ENCODE data around the gene ZNF701. TPM values are rescaled to one million over a fixed set of nuclear protein-coding genes. Genes with fewer than 3 reads are reported as not detected.
"Not testable (repeated sequence)": the region's sequence is repeated elsewhere in the genome, so short reads cannot be mapped to it uniquely, and the experiment has no call there.

Gene ZNF701
- total RNA-seq, 2 donors from 2014 or later: 15.1 to 41.6 TPM

- peak; percentile 98 for ATAC-seq (replicated peaks)
- peak overlapping the region; percentile 52 for H3K4me3 Mint-ChIP-seq
Observed at GRCh38 chr19:52542984-52543664, 27.0 kb upstream of the ZNF701 start.

GRCh38 chr19:52554216-52554971 is 15.7 kb upstream of the ZNF701 start:
- H3K4me3 Mint-ChIP-seq: no peak overlapping the region
- H3K27me3 Mint-ChIP-seq: no peaks in the 10 kb centered on the region
- no peaks in the 10 kb centered on the region for H3K4me1 Mint-ChIP-seq
- no peak overlapping the region for H3K27ac Mint-ChIP-seq
- ATAC-seq (replicated peaks): no peak
- H3K9me3 Mint-ChIP-seq: peaks cover 30% of the 10 kb centered on the region
- H3K36me3 Mint-ChIP-seq (ENCODE audit: low read depth): peaks cover 93% of the 10 kb centered on the region

More at GRCh38 chr19:52542984-52543664, 27.0 kb upstream of the ZNF701 start:
- Mint-ChIP-seq H3K4me1 (peaks cover 20% of the 10 kb centered on the region), H3K9me3 (no peaks in the 10 kb centered on the region), H3K27me3 (no peaks in the 10 kb centered on the region), H3K36me3 (ENCODE audit: low read depth) (peaks cover 90% of the 10 kb centered on the region), H3K27ac (peak overlapping the region; percentile 74)

DNA sequence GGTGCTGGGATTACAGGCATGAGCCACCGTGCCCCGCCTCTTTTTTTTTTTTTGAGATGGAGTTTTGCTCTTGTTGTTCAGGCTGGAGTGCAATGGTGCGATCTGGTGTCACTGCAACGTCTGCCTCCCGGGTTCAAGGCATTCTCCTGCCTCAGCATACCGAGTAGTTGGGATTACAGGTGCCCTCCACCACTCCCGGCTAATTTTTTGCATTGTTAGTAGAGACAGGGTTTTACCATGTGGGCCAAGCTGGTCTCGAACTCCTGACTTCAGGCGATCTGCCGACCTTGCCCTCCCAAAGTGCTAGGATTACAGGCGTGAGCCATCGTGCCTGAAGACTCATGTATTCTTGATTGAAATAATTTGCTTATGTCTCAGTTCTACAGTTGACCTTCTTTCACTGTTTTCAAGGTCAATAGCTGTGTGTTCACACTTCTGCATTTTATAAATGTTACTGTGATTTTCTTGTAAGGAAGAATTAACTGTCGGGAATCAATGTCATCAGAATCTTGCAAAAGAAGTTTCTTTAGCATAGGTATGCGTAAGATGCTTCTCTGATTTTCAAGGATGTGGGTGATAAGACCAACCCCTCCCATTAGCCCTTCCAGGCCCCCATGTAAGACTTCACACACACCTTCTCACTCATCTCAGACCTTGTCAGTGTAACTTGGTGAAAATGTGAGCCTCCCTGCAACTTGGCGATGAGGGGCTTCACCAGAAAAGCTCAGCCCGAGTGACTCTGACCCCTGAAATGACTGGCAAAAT is 12.7 kb upstream of the ZNF701 start:
- no peak overlapping the region for H3K27ac Mint-ChIP-seq
- H3K9me3 Mint-ChIP-seq: peaks cover 27% of the 10 kb centered on the region
- no peaks in the 10 kb centered on the region for H3K4me1 Mint-ChIP-seq
- no peak for ATAC-seq (replicated peaks)
- peaks cover 90% of the 10 kb centered on the region for H3K36me3 Mint-ChIP-seq (ENCODE audit: low read depth)
- H3K27me3 Mint-ChIP-seq: no peaks in the 10 kb centered on the region
- no peak overlapping the region for H3K4me3 Mint-ChIP-seq

- not testable (repeated sequence) for H3K27ac Mint-ChIP-seq; H3K4me3 Mint-ChIP-seq; H3K27me3 Mint-ChIP-seq; ATAC-seq (replicated peaks); H3K4me1 Mint-ChIP-seq
- H3K9me3 Mint-ChIP-seq: peaks cover 29% of the 10 kb centered on the region
- H3K36me3 Mint-ChIP-seq (ENCODE audit: low read depth): peaks cover 89% of the 10 kb centered on the region
Observed at GRCh38 chr19:52558732-52559445, 11.2 kb upstream of the ZNF701 start.

DNA sequence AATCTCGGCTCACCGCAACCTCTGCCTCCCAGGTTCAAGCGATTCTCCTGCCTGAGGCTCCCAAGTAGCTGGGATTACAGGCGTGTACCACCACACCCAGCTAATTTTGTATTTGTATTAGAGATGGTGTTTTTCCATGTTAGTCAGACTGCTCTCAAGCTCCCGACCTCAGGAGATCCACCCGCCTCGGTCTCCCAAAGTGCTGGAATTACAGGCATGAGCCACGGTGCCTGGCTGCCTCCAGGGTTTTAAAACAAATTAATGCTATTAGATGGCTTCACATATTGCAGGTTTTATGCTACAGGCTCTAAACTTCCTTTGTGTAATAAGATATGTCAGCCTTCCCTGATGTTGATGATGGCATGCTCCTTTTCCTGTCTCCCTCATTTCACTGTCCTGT is 8.5 kb upstream of the ZNF701 start:
- not testable (repeated sequence) for ATAC-seq (replicated peaks); H3K4me1 Mint-ChIP-seq; H3K27ac Mint-ChIP-seq; H3K27me3 Mint-ChIP-seq; H3K4me3 Mint-ChIP-seq
- Mint-ChIP-seq H3K36me3 (ENCODE audit: low read depth) (peaks cover 79% of the 10 kb centered on the region), H3K9me3 (peaks cover 20% of the 10 kb centered on the region)

- Mint-ChIP-seq H3K27ac (no peak overlapping the region), H3K36me3 (ENCODE audit: low read depth) (peaks cover 47% of the 10 kb centered on the region), H3K4me3 (no peak overlapping the region), H3K9me3 (peaks cover 15% of the 10 kb centered on the region), H3K27me3 (no peaks in the 10 kb centered on the region), H3K4me1 (peaks cover 6% of the 10 kb centered on the region)
- ATAC-seq (replicated peaks): no peak
Observed at GRCh38 chr19:52566121-52566520, 4.0 kb upstream of the ZNF701 start.

DNA sequence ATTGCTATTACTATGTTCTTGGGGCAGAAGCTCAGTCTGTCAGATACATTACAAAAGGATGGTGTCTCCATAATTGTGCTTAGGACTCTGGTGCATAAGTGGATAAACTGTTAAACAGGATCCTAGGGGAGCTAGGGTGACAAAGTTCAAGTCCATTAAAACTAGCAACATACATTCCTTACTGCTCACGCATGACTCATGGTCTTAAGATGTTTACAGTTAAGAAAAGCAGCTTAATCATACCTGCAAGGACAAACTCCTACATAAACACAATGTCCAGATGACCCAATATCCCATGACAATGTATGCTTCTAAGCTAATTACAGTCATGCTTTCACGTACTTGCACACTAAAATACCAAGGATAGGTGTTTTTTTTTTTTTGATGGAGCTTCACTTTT is 3.5 kb upstream of the ZNF701 start:
- Mint-ChIP-seq H3K4me3 (no peak overlapping the region), H3K4me1 (peaks cover 11% of the 10 kb centered on the region)

DNA sequence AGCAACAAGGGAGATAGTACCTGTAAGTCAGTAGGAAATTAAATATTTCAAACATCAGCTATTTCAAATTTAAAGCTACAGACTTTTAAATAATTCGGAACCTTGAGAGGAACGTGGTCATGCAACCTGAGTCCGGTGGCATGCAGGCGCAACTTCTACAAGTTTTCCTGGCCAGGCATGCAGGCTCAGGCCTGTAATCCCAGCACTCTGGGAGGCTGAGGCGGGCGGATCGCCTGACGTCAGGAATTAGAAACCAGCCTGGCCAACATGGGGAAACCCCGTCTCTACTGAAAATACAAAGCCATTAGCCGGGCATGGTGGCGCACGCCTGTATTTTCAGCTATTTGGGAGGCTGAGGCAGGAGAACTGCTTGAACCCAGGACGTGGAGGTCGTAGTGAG is 2.2 kb upstream of the ZNF701 start:
- Mint-ChIP-seq H3K4me3 (no peak overlapping the region), H3K9me3 (peaks cover 14% of the 10 kb centered on the region), H3K4me1 (peaks cover 17% of the 10 kb centered on the region), H3K36me3 (ENCODE audit: low read depth) (peaks cover 51% of the 10 kb centered on the region), H3K27me3 (no peaks in the 10 kb centered on the region), H3K27ac (no peak overlapping the region)
- no peak for ATAC-seq (replicated peaks)

More for the DNA sequence above, 3.5 kb upstream of the ZNF701 start:
- H3K9me3 Mint-ChIP-seq: peaks cover 15% of the 10 kb centered on the region
- H3K27me3 Mint-ChIP-seq: no peaks in the 10 kb centered on the region
- no peak overlapping the region for H3K27ac Mint-ChIP-seq
- peaks cover 47% of the 10 kb centered on the region for H3K36me3 Mint-ChIP-seq (ENCODE audit: low read depth)
- ATAC-seq (replicated peaks): no peak

- not testable (repeated sequence) for H3K27me3 Mint-ChIP-seq, H3K9me3 Mint-ChIP-seq, H3K27ac Mint-ChIP-seq
- peaks cover 19% of the 10 kb centered on the region for H3K4me1 Mint-ChIP-seq
- H3K4me3 Mint-ChIP-seq: peak overlapping the region; percentile 92
- peak; percentile 16 for ATAC-seq (replicated peaks)
- peaks cover 56% of the 10 kb centered on the region for H3K36me3 Mint-ChIP-seq (ENCODE audit: low read depth)
Observed at GRCh38 chr19:52569638-52569999, 468 bp upstream of the ZNF701 start.

DNA sequence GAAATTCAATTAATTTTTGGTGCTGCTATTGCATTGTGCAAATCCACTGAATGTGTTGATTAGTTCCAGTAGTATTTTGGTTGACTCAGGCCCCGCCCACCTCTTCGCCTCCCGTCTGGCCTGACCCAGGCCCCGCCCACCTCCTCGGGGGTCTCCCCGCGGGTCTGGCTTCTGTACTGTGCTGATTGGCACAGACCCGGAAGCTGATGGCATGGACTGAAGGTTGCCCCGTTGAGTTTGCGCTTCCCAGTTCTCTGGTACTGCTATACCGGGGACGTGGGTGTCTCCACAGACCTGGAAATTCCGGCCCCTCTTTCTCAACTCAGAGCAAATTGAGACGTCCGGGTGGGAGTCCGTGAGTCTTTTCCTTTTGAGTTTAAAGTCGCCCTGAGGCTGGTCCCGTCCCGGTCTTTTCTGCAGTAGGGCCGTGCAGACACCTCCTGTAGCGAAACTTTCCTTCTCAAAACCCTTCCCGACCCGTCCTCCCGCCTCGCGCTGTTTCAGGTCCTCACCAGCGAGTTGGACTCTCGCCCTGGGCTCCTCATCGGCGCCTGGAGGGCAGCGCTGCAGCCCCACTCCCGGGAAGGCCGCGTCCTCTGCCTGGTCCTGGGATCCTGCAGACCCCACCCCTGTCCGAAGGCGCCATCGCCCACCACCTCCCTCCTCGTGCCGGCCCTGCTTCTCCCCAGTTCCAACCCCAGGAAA is 14.8 kb downstream of the ZNF701 start:
- H3K27ac Mint-ChIP-seq: no peak overlapping the region
- H3K27me3 Mint-ChIP-seq: no peaks in the 10 kb centered on the region
- H3K4me3 Mint-ChIP-seq: no peak overlapping the region
- peaks cover 75% of the 10 kb centered on the region for H3K36me3 Mint-ChIP-seq (ENCODE audit: low read depth)
- ATAC-seq (replicated peaks): no peak
- peaks cover 15% of the 10 kb centered on the region for H3K9me3 Mint-ChIP-seq
- no peaks in the 10 kb centered on the region for H3K4me1 Mint-ChIP-seq

GRCh38 chr19:52585604-52586003 is 15.5 kb downstream of the ZNF701 start:
- Mint-ChIP-seq H3K36me3 (ENCODE audit: low read depth) (peaks cover 73% of the 10 kb centered on the region), H3K9me3 (peaks cover 15% of the 10 kb centered on the region), H3K27ac (no peak overlapping the region), H3K27me3 (no peaks in the 10 kb centered on the region), H3K4me3 (no peak overlapping the region), H3K4me1 (no peaks in the 10 kb centered on the region)
- ATAC-seq (replicated peaks): no peak

DNA sequence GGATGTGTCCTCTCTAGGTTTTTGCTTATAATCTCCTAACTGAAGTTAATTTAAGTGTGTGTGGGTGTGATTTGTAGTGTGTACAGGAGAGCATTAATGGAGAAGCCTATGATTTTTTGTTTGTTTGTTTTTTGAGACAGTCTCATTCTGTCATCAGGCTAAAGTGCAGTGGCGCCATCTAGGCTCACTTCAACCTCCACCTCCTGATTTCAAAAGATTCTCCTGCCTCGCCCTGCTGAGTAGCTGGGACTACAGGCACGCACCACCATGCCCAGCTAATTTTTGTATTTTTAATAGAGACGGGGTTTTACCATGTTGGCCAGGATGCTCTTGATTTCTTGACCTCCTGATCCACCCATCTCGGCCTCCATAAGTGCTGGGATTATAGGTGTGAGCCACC is 20.6 kb downstream of the ZNF701 start:
- H3K4me3 Mint-ChIP-seq: no peak overlapping the region
- H3K9me3 Mint-ChIP-seq: peaks cover 3% of the 10 kb centered on the region
- peaks cover 74% of the 10 kb centered on the region for H3K36me3 Mint-ChIP-seq (ENCODE audit: low read depth)
- H3K27ac Mint-ChIP-seq: no peak overlapping the region
- no peaks in the 10 kb centered on the region for H3K27me3 Mint-ChIP-seq
- H3K4me1 Mint-ChIP-seq: no peaks in the 10 kb centered on the region
- ATAC-seq (replicated peaks): no peak

DNA sequence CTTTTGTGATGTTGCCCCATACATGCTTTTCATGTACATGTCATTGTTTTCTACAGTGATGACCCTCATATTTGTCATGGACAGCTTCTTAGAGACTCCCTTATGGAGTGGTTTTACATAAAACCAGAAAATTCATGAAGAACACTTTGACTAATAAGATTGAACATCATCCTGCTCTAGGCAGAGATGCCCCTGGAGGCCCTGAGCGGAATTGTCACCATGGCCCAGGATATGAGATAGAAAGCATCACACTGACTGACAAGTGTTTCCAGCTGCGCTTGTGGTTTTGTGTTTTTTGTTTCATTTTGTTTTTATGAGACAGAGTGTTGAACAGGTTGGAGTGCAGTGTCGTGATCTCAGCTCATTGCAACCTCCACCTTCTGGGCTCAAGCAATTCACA is 22.2 kb downstream of the ZNF701 start:
- ATAC-seq (replicated peaks): peak; percentile 42
- H3K4me3 Mint-ChIP-seq: no peak overlapping the region
- H3K27ac Mint-ChIP-seq: no peak overlapping the region
- peaks cover 86% of the 10 kb centered on the region for H3K36me3 Mint-ChIP-seq (ENCODE audit: low read depth)
- H3K9me3 Mint-ChIP-seq: peaks cover 18% of the 10 kb centered on the region
- no peaks in the 10 kb centered on the region for H3K27me3 Mint-ChIP-seq
- H3K4me1 Mint-ChIP-seq: peaks cover 4% of the 10 kb centered on the region

- peaks cover 79% of the 10 kb centered on the region for H3K36me3 Mint-ChIP-seq (ENCODE audit: low read depth)
- H3K27ac Mint-ChIP-seq; H3K4me3 Mint-ChIP-seq; H3K27me3 Mint-ChIP-seq; ATAC-seq (replicated peaks); H3K4me1 Mint-ChIP-seq: not testable (repeated sequence)
- H3K9me3 Mint-ChIP-seq: peaks cover 22% of the 10 kb centered on the region
Observed at GRCh38 chr19:52593441-52593840, 23.4 kb downstream of the ZNF701 start.

Data from activated T-helper 17 cell treated with anti-CD3 and anti-CD28 coated beads, Interleukin-2, amount 50 U/mL, for 72 hours (primary cell).